Activated T-cell treated with anti-CD3 and anti-CD28 coated beads, Interleukin-2, amount 50 U/mL, for 4 hours (primary cell): ENCODE results near the gene TST. TPM values are rescaled to one million over a fixed set of nuclear protein-coding genes. Genes with fewer than 3 reads are reported as not detected.

Source experiments
- ATAC-seq, 2 donors: fragments of 200-7000 bp; cut with Tn5 transposase; one replicate each; pipeline ENCODE4 v1.10.0; 2021
- DNase-seq: peaks from one replicate; pipeline ENCODE4 v3.0.0-alpha.2; 2020
- H3K27me3 Mint-ChIP-seq: one replicate; pipeline ENCODE4 v1.8.0; 2021; ENCODE audit warnings: low read depth, mixed read lengths
- H3K36me3 Mint-ChIP-seq: one replicate; pipeline ENCODE4 v1.8.0; 2022; ENCODE audit warnings: mixed read lengths; ENCODE audit not compliant: insufficient read depth
- H3K4me1 Mint-ChIP-seq: one replicate; pipeline ENCODE4 v1.8.0; 2021; ENCODE audit warnings: low read depth, mixed read lengths
- H3K4me3 Mint-ChIP-seq: one replicate; pipeline ENCODE4 v1.8.0; 2021; ENCODE audit warnings: mild to moderate bottlenecking, moderate library complexity, mixed read lengths
- H3K9me3 Mint-ChIP-seq: one replicate; pipeline ENCODE4 v1.8.0; 2021; ENCODE audit warnings: mixed read lengths
- total RNA-seq, 3 donors: library from RNA; stranded (reverse); gene quantifications; one replicate each; pipeline ENCODE4 v1.2.1, GENCODE V29; 2021

TST gene
- total RNA-seq, 3 donors from 2014 or later: 1.2 TPM

DNA sequence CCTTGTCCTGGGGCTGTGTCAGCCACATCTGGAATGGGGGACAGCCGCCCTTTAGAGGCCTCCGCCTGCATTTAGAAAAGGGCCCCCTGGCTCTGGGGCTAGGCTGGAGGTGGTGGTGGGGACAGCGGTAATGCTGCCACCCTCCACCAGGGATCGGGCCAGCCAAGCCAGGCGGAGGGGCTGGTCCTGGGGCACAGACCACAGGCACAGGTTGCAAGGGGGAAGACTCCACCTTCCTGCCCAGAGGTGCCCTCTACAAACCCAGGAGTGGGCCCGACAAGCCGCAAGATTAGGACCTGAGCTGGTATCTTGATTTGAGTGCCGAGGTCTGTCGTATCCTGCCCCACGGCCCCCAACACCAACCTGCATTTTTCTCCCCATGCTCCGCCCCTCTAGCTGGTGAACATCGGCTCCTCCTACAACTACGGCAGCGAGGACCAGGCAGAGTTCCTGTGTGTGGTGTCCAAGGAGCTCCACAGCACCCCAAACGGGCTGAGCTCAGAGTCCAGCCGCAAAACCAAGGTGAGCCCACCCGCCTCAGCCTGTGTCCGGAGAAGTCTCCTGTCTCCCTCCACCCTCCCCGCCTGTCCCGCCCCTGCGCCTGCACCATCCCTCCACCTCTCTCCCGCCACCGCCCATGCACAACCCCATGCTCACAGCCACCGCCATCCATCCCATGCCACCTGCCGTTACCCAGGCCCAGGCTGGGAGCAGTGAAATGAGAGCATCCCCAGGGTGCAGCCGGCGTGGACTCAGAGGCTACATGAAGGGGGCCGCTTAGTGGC, 39.9 kb upstream of the TST start:
- H3K9me3 Mint-ChIP-seq: no peaks in the 10 kb centered on the region
- DNase-seq (no peak), ATAC-seq (no peak)
- H3K36me3 Mint-ChIP-seq: peaks cover 21% of the 10 kb centered on the region
- H3K4me1 Mint-ChIP-seq: peaks cover 20% of the 10 kb centered on the region
- H3K4me3 Mint-ChIP-seq: no peak overlapping the region
- no peaks in the 10 kb centered on the region for H3K27me3 Mint-ChIP-seq

DNA sequence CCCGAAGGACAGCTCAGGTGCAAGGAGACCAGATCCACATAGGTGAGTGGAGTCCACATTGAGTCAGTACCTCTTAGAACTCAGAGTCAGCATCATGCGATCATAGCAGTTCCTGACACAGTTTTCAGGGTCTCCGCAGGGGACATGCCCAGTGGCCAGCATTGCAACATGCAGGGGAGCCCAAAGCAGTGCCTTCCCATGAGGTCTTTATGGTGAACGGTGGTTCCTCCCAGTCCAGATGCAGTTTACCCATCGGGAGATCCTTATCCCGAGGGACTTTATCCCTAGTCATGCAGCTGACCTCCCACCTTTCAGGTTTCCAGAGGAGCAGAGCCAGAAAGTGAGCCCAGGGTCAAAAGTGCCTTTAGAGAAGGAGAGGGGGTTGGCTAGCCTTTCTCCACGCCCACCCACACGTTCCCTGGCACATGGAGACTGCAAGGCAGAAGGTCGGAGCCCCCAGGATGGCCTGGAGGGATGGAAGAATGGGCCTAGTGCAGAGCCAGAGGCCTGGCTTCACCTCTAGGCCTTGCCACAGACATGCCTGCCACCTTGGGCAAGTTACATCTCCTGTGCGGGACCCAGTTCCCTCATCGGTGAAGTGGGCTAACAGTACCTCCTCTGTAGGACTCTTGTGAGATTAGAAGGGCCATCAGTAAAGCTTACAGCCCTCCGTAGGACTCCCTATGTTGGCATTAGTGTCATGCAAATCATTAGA, 38.7 kb upstream of the TST start:
- H3K27me3 Mint-ChIP-seq: no peaks in the 10 kb centered on the region
- H3K36me3 Mint-ChIP-seq: peaks cover 19% of the 10 kb centered on the region
- DNase-seq: no peak
- H3K9me3 Mint-ChIP-seq: no peaks in the 10 kb centered on the region
- peaks cover 26% of the 10 kb centered on the region for H3K4me1 Mint-ChIP-seq
- H3K4me3 Mint-ChIP-seq: no peak overlapping the region
- no peak for ATAC-seq

DNA sequence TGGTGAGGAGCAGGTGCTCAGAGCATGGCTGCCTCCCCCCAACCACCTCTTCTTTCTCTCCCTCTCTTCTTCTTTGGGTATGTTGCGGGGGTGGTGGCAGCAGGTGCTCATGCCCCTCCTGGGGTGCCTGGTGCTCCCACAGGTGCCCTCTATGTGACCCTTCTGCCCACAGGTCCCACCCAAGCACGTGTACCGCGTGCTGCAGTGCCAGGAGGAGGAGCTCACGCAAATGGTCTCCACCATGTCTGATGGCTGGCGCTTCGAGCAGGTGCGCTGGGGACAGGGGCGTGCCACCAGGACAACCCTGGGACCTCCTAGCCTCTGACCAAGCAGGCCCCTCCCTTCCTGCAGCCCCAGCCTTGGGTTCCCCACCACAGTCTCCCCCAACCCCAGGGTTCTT, 38.0 kb upstream of the TST start:
- Mint-ChIP-seq H3K27me3 (no peaks in the 10 kb centered on the region), H3K36me3 (peaks cover 19% of the 10 kb centered on the region), H3K4me3 (no peak overlapping the region), H3K9me3 (no peaks in the 10 kb centered on the region), H3K4me1 (peaks cover 30% of the 10 kb centered on the region)
- DNase-seq: no peak
- no peak for ATAC-seq

DNA sequence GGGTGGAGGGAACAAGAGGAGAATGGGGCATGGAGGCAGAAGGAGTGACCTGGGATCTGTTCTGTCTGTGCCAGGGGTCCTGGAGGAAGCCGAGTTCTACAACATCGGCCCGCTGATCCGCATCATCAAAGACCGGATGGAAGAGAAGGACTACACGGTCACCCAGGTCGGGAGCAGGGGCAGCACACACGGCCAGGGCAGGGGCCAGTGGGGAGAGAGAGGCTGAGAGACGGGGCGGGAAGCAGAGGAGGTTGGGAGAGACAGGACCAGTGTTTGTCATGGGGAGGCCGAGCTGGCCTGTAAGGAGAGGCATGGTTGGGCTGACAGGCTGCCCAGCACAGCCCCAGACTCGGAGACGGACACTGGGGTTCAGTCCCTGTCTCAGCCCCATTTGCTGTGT, 37.0 kb upstream of the TST start:
- H3K27me3 Mint-ChIP-seq: no peaks in the 10 kb centered on the region
- DNase-seq (no peak), ATAC-seq (no peak)
- H3K4me1 Mint-ChIP-seq: peaks cover 28% of the 10 kb centered on the region
- no peaks in the 10 kb centered on the region for H3K9me3 Mint-ChIP-seq
- H3K4me3 Mint-ChIP-seq: no peak overlapping the region
- H3K36me3 Mint-ChIP-seq: peaks cover 19% of the 10 kb centered on the region

GRCh38 chr22:37054600-37055365, 35.5 kb upstream of the TST start:
- peaks cover 15% of the 10 kb centered on the region for H3K4me1 Mint-ChIP-seq
- H3K36me3 Mint-ChIP-seq: peaks cover 19% of the 10 kb centered on the region
- no peaks in the 10 kb centered on the region for H3K9me3 Mint-ChIP-seq
- H3K4me3 Mint-ChIP-seq: no peak overlapping the region
- DNase-seq: no peak
- no peak for ATAC-seq
- H3K27me3 Mint-ChIP-seq: no peaks in the 10 kb centered on the region

- H3K36me3 Mint-ChIP-seq: peaks cover 19% of the 10 kb centered on the region
- no peak for DNase-seq
- peaks cover 15% of the 10 kb centered on the region for H3K4me1 Mint-ChIP-seq
- H3K4me3 Mint-ChIP-seq: peak overlapping the region; percentile 39
- ATAC-seq: no peak
- H3K27me3 Mint-ChIP-seq: no peaks in the 10 kb centered on the region
- H3K9me3 Mint-ChIP-seq: no peaks in the 10 kb centered on the region
Measured at GRCh38 chr22:37054056-37054395, 34.8 kb upstream of the TST start.

DNA sequence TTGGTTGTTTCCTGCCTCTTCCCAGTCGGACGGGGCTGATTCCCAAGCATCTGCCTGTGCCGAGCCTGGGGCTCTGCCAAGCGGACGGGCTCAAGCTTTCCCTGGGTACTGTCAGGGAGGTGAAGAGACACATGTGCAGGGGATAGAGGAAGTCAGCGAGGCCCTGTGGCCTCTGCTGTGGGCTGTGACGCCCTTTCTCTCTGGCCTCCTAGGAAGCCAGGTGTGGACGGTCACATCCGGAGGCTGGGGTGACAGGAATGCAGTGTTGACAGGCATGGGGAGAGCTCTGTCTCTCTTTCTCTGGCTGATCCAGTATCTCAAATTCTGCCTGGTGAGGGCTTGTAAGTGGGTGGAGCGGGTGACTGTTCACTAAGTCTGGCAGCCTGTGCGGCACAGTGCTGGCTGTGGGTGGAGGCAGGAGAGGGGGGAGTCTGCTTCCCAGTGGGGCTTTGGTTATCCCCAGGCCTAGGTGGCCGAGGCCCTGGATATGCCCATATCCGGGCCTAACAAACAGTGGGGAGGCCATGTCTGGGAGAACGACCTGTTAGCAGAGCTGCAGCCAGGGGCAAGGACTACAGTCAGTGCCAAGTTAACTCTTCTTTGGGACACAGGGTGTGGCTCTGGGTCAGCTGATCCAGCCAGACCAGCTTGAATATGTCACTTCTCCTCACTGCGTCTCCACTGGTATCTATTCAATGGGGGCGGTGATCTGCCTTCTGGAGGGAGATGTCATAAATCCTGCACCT, 34.2 kb upstream of the TST start:
- Mint-ChIP-seq H3K4me3 (peak overlapping the region; percentile 79), H3K4me1 (peaks cover 15% of the 10 kb centered on the region), H3K36me3 (peaks cover 19% of the 10 kb centered on the region)

GRCh38 chr22:37052386-37053309, 33.4 kb upstream of the TST start:
- ATAC-seq: no peak
- no peak for DNase-seq
- H3K36me3 Mint-ChIP-seq: peaks cover 16% of the 10 kb centered on the region
- H3K9me3 Mint-ChIP-seq: no peaks in the 10 kb centered on the region
- H3K4me1 Mint-ChIP-seq: peaks cover 15% of the 10 kb centered on the region
- H3K4me3 Mint-ChIP-seq: peak overlapping the region; percentile 79
- no peaks in the 10 kb centered on the region for H3K27me3 Mint-ChIP-seq

More for the DNA sequence above, 34.2 kb upstream of the TST start:
- ATAC-seq (no peak), DNase-seq (no peak)
- Mint-ChIP-seq H3K27me3 (no peaks in the 10 kb centered on the region), H3K9me3 (no peaks in the 10 kb centered on the region)

DNA sequence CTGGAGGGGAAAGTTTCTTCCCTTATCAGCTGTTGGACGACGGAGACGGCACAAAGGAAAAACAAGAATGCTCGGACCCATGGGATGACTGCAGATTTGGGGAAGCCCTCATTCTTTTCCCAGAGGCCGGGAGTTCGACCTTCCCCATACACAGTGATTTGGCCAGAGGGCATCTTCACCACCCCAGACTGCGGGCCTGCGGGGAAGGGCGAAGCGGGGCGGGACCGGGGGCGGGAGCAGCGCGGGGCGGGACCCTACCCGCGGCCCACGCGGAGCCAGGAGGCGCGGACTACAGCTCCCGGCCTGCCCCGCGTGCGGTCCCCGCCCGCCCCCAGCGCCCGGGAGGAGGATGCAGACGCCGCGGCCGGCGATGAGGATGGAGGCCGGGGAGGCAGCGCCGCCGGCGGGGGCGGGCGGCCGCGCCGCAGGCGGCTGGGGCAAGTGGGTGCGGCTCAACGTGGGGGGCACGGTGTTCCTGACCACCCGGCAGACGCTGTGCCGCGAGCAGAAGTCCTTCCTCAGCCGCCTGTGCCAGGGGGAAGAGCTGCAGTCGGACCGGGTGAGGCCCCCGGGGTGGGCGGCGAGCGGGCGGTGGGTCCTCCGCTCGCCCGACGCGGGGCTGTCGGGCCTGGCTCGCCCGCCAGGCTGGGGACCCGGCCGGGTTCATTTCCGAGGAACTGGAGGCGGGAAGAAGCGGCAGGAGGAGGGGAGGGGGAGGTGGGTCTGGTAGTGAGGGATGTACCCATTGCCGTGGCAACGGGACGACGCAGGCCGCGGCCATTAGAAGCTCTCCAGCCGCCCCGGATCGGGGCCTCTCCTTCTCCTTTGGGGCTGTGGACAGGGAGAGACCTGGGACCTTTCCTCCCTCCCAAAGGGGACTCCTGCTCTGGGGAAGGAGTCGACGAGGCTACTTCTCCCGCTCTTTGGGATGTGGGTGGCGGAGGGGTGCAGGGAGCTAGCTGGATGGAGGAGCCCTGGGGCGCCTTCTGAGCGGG, 32.4 kb upstream of the TST start, which contains the start of gene KCTD17:
KCTD17 (plus strand) TSS at position 352 of the 995 bp plus-strand sequence; CDS start at position 371, 19 bp downstream.
- peak; percentile 99 to 100 for ATAC-seq
- peak; percentile 72 for DNase-seq
- Mint-ChIP-seq H3K27me3 (no peaks in the 10 kb centered on the region), H3K4me3 (peak within 1 kb of the TSS; percentile 79), H3K36me3 (peaks cover 10% of the 10 kb centered on the region), H3K4me1 (peaks cover 15% of the 10 kb centered on the region), H3K9me3 (no peaks in the 10 kb centered on the region)

DNA sequence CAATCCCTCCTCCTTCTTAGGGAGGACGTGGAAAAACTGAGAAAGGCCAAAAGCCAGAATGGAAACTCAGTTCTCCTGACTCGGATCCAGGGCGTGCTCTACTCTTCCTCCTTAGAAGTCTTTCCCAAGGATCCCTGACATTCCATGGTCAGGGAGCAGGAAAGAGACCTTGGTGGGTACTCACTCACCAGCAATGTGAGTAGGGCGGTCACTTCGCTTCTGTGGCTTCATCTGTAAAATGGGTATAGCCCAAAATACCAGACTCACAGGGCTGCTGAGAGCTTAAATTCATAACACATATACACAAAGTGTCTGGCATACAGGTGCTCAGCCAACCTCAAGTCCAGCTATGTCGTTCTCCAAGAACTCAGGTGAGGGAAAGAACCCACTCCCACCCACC, 31.7 kb upstream of the TST start:
- ATAC-seq (no peak), DNase-seq (no peak)
- H3K9me3 Mint-ChIP-seq: no peaks in the 10 kb centered on the region
- peak overlapping the region; percentile 70 for H3K4me3 Mint-ChIP-seq
- peaks cover 5% of the 10 kb centered on the region for H3K36me3 Mint-ChIP-seq
- H3K4me1 Mint-ChIP-seq: peaks cover 15% of the 10 kb centered on the region
- no peaks in the 10 kb centered on the region for H3K27me3 Mint-ChIP-seq

GRCh38 chr22:37049224-37049623, 30.0 kb upstream of the TST start:
- Mint-ChIP-seq H3K4me1 (peaks cover 22% of the 10 kb centered on the region), H3K9me3 (no peaks in the 10 kb centered on the region), H3K36me3 (no peaks in the 10 kb centered on the region), H3K27me3 (no peaks in the 10 kb centered on the region), H3K4me3 (no peak overlapping the region)
- ATAC-seq (no peak), DNase-seq (no peak)

- Mint-ChIP-seq H3K9me3 (no peaks in the 10 kb centered on the region), H3K36me3 (no peaks in the 10 kb centered on the region), H3K4me1 (peaks cover 16% of the 10 kb centered on the region), H3K4me3 (no peak overlapping the region), H3K27me3 (no peaks in the 10 kb centered on the region)
- DNase-seq: no peak
- ATAC-seq: no peak
Measured at GRCh38 chr22:37048133-37048532, 28.9 kb upstream of the TST start.
